Activated CD8-positive, alpha-beta memory T cell treated with anti-CD3 and anti-CD28 coated beads, Interleukin-2, amount 50 U/mL, for 24 hours (primary cell): ENCODE data around the gene IQGAP1.

Experiments
- DNase-seq: peaks from one replicate; pipeline ENCODE4 v3.0.0-alpha.2; 2020; ENCODE audit errors: extremely low read depth

The IQGAP1 gene

DNA sequence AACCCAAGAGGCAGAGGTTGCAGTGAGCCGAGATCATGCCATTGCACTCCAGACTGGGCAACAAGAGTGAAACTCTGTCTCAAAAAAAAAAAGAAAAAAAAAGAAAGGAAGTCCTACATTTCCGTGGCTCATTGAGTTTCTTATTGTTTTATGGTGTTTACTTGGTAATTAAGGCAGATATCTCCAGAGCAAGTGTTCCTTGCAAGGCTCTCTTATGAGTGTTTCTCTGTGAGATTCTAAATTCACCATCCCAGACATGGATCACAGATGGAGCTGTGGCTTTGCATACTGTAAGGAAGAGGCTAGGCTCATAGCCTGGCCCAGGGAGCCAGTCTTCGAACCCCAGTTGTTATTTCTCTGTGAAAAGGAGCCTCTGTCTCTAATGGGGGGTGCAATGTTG, 53.0 kb downstream of the IQGAP1 start:
- no peak for DNase-seq

GRCh38 chr15:90442423-90442822, 54.4 kb downstream of the IQGAP1 start:
- DNase-seq, result no peak

GRCh38 chr15:90449206-90449735, 61.2 kb downstream of the IQGAP1 start:
- no peak for DNase-seq

DNA sequence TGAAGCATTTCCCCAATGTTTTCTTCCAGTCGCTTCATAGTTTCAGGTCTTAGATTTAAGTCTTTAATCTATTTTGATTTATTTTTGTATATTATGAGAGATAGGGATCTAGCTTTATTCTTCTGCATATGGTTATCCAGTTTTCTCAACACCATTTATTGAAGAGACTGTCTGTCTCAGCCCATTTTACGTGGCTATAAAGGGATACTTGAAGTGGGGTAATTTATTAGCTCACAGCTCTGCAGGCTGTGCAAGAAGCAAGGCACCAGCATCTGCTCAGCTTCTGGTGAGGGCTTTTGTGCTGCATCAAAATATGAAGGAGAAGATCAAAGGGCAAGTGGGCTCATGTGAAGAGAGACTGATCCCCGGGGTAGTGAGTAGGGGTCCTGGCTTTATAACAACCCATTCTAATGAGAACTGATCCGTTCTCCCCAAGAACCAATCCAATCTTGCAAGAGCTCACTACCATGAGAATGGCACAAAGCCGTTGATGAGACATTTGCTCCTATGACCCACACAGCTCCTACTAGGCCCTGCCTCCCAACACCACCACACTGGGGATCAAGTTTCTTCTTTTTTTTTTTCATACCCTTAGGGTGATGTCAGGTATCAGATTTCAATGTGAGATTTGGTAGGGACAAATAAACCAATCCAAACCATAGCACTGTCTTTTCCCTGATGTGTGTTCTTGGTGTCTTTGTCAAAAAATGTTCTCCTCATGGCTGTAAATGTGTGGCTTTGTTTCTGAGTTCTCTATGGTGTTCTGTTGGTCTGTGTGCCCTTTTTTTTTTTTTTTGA, 63.2 kb downstream of the IQGAP1 start:
- no peak for DNase-seq

- DNase-seq, result no peak
Measured at GRCh38 chr15:90456236-90456635, 68.2 kb downstream of the IQGAP1 start.

GRCh38 chr15:90458061-90458460, 70.0 kb downstream of the IQGAP1 start:
- DNase-seq, result no peak

- no peak for DNase-seq
Measured at GRCh38 chr15:90459368-90459767, 71.3 kb downstream of the IQGAP1 start.

DNA sequence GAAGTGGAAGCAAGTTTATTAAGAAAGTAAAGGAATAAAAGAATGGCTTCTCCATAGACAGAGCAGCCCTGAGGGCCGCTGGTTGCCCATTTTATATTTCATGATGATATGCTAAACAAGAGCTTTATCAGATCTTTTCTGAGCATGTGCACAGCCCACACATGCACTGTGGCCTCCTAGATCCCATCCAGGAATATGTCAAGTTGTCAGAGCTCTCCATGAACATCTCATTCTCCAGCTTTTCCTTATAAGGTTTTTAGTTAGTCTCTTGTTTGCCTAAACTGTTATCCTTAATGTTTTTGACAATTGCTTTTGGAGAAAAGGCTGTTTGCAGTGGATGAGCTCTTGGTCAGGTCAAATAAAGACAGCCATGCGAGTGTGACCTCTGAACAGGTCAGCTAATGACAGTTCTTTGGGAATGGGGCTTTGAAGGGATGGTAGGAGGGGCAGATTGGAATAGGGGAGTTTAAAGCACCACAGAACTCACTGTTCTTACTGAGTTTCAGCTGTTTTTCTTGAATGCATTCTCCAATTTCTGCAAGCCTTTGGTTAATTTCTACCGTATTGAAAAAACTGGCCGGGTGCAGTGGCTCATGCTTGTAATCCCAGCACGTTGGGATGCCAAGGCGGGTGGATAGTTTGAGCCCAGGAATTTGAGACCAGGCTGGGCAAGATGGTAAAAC, 72.2 kb downstream of the IQGAP1 start:
- no peak for DNase-seq

GRCh38 chr15:90463381-90463780, 75.3 kb downstream of the IQGAP1 start:
- no peak for DNase-seq

GRCh38 chr15:90465140-90465929, 77.3 kb downstream of the IQGAP1 start:
- DNase-seq, result no peak

- DNase-seq, result no peak
Measured at GRCh38 chr15:90465930-90466567, 78.0 kb downstream of the IQGAP1 start.

GRCh38 chr15:90469723-90470122, 81.7 kb downstream of the IQGAP1 start:
- no peak for DNase-seq

DNA sequence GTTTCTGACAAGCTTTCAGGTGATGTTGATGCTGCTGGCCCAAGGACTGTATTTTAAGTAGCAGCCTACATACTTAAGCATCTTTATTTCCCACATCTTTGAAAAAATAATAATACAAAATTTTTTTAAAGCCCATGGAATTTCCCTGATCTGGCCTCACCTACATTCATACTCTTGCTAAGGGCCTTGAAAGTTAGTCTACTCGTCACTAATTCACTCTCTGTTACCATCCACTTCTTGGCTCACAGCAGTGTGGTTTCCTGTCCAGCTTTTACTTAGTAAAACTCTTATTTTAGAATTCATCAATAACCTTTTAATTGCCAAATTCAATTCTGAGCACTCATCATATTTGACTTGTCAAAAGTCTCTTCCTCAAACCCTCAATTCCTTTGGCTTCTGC, 82.4 kb downstream of the IQGAP1 start:
- no peak for DNase-seq

GRCh38 chr15:90471126-90471525, 83.1 kb downstream of the IQGAP1 start:
- no peak for DNase-seq

- no peak for DNase-seq
Measured at GRCh38 chr15:90471769-90472168, 83.7 kb downstream of the IQGAP1 start.

DNA sequence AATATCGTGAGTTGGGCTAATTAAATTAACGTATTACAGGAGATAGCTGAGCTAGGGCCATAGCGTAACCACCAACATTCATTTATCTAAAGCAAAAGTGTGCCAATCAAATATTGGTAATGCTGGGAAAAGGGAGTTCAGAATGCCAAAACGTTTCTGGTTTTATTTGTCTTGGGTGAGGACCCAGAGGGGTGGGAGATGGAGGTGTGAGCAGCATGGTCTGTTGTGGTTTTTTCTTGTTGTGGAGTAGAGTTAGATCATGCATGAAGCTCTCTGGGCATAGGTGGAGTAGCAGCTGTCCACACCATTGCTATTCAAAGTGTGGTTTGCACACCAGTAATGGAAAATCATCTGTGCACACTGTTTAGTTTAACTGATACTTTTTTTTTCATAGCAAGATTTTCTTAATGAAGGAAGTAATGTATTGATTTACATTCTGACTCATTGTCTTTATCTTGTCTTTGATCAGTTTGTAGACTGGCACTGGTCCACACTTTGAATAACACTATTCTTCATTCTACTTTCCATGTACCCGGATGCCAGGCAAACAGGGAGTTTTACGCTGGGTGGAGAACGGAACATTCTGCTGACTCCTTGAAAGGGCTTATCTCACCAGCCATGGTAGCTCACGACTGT, 90.9 kb downstream of the IQGAP1 start:
- no peak for DNase-seq

GRCh38 chr15:90479656-90480055, 91.6 kb downstream of the IQGAP1 start:
- no peak for DNase-seq

- DNase-seq, result no peak
Measured at GRCh38 chr15:90481023-90481422, 93.0 kb downstream of the IQGAP1 start.

DNA sequence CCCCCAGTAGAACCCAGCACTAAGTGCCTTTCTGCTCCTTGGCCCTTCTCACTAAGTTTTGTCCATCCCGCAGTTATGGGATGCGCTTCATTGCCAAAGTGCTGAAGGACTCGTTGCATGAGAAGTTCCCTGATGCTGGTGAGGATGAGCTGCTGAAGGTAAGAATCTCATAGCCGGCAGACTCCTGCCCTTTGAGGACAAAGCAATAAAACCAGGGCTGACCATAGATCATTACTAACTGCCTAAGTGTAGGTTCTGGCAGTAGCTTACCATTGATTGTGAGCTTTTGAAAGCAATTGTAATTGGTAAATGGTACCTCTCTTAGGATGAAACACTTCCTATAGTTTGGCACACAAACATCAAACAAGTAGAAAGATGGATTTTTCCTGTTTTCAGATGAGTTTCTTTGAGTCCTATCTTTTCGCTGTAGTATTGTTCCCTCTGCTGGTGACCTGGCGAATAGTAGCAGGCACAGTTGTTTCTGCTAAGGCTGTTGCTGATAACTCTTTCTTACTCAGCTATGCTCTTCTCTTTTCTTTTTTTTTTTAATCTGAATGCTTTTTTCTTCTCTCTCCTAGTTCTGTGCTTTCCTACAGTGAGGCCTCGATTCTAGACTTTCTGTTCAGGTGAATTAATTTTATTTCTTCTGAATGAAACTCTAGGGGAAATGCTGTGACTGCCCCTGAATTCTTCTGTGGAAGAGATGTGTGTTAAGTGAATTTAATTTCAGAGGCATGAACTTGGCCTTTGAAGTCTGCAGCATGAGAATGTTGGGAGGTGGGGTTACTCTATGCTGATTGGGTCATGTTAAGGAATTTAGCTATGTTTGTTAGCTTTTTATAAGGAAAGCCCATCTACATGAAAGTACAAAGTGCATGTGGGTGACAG, 94.3 kb downstream of the IQGAP1 start:
- no peak for DNase-seq

GRCh38 chr15:90483012-90483307, 94.9 kb downstream of the IQGAP1 start:
- DNase-seq, result no peak

- no peak for DNase-seq
Measured at GRCh38 chr15:90483637-90484036, 95.6 kb downstream of the IQGAP1 start.
